Activated T-cell treated with anti-CD3 and anti-CD28 coated beads, Interleukin-2, amount 50 U/mL, for 48 hours (primary cell): ENCODE results near the gene C1QB.
"Not testable (repeated sequence)": the region's sequence is repeated elsewhere in the genome, so short reads cannot be mapped to it uniquely, and the experiment has no call there.

Experiments used
- DNase-seq, 2 experiments: peaks; one replicate each; pipeline ENCODE4 v3.0.0-alpha.2; 2020

Gene C1QB

GRCh38 chr1:22666412-22666811 is 13.4 kb downstream of the C1QB start:
- DNase-seq, result no peak

- not testable (repeated sequence) for DNase-seq
Observed at GRCh38 chr1:22668840-22669239, 15.8 kb downstream of the C1QB start.

GRCh38 chr1:22670352-22670975 is 17.4 kb downstream of the C1QB start:
- DNase-seq, result no peak

GRCh38 chr1:22671999-22672398 is 19.0 kb downstream of the C1QB start:
- DNase-seq, result no peak

DNA sequence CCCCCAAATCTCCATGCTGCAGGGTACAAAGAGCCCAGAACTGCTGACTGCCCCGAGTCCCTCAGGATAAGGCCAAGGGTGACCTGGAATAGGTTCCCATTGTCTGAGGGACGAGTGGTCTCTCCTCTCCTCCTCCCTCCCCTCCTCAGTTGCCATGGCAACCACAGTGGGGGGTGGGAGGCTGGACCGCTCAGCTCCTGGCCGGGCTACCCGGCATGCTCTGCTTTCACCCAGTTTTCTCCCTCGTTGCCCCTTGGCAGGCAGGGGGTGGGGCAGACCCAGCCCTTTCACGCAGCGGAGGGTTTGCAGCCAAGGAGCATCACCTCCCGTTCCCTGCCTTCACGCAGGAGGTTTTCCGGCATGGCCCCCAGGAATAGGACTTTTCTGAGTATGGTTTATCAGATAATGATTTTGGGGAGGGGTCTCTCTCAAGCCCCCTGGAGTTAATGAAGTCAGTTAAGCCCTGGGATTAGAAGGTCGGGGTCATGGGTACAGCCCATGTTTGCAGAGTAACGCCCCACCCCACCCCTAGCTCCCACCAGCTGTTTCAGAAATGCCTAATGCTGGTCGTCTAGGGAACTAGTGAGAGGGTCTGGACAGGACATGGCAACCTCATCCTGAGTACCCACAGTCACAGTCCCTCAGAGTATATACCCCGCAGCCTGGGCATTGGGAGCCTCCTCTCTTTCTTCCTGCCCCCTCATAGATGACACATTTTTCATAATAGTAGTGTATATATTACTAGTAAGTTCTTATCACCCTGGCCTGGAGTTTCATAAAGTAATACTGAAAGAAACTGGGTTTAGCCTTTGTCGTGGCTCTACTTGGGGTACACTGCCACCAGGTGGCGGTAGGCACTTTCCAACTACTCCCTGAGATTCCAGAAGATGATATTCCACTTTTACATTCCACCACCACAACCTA is 20.7 kb downstream of the C1QB start:
- peak; percentile 50 to 58 for DNase-seq

GRCh38 chr1:22674410-22674749 is 21.3 kb downstream of the C1QB start:
- DNase-seq, result no peak

- not testable (repeated sequence) for DNase-seq
Observed at GRCh38 chr1:22676151-22676550, 23.1 kb downstream of the C1QB start.

GRCh38 chr1:22676916-22677583 is 24.0 kb downstream of the C1QB start:
- no peak for DNase-seq

- DNase-seq, result no peak
Observed at GRCh38 chr1:22677931-22678896, 25.2 kb downstream of the C1QB start.

GRCh38 chr1:22680726-22681125 is 27.7 kb downstream of the C1QB start:
- no peak for DNase-seq

DNA sequence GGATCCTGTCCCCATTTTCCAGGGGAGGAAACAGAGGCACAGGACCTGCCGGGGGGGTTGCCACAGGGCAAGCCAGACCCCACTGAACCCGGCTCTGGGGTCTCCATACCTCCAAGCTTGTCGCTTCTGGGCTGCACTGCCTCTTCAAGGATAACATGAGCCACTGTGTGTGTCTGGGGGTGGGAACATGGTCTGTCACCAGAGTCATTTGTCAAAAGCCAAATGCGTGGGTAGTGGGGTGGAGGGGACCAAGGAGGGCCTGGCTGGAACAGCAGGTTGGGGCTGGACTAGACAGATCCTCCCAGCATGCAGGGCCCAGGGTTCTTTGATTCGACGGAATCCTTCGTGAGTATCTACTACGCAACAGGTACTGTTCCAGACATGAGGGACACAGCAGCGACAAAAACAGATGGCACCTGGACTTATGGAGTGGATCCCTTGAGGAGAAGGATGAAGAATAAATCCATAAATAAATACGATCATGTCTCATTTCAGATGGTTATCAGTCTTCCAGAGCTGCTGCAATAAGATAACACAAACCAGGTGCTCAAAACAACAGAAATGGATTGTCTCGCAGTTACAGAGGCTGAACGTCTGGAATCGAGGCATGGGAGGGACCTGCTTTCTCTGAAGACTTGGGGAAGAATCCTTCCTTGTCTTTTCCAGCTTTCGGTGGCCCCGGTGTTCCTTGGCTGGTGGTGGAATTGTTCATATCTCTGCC is 28.7 kb downstream of the C1QB start:
- no peak for DNase-seq

DNA sequence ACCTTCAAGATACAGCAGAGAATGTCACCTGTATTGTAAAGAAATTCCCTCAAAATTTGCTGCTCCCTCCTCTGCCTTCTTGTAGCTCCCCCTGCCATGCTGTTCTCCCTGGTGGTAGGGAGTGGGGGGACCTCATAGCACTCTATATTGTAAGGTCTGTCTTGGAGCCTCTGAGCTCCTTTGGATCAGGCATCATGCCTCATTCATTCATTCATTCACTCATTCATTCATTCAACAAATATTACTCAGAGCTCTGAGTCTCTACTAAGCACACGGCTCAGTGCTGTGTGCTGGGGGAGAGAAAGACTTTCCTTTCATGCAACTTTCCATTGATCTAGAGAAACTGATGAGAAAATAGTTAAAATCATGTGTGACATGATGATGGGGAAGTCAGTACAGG is 30.5 kb downstream of the C1QB start:
- no peak for DNase-seq

GRCh38 chr1:22685591-22686059 is 32.6 kb downstream of the C1QB start:
- DNase-seq, result no peak

GRCh38 chr1:22687191-22687590 is 34.2 kb downstream of the C1QB start:
- DNase-seq, result no peak

DNA sequence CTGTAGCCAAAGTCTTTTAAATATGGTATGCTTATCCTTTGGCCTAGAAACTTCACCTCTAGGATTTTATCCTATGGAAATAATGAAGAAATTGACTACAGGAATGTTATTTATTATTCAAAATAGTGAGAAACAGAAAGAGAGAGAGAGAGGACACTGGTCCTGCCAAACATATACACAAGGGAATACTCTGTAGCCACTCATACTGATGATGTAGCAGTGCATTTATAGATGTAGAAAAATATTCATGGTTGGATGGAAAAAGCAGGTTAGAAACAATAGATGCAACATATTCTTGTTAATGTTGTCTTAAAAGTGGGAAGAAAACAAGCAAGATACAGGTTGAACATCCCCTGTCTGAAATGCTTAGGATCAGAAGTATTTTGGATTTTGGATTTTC is 35.4 kb downstream of the C1QB start:
- DNase-seq, result no peak

GRCh38 chr1:22689505-22689904 is 36.5 kb downstream of the C1QB start:
- no peak for DNase-seq

- no peak for DNase-seq
Observed at GRCh38 chr1:22691031-22691753, 38.2 kb downstream of the C1QB start.

GRCh38 chr1:22694172-22694571 is 41.1 kb downstream of the C1QB start:
- no peak for DNase-seq

DNA sequence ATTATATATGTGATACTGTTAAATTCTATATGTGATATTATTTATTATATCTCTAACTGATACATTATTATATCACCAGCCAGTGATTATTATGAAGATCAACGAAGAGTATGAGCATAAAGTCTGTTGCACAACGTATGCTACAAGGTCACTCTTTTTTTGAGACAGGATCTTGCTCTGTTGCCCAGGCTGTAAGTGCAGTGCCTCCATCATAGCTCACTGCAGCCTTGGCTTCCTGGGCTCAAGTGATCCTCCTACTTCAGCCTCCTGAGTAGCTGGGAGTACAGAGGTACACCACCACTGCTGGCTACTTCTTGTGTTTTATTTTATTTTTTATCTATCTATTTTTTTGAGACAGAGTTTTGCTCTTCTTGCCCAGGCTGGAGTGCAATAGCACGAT is 43.6 kb downstream of the C1QB start:
- no peak for DNase-seq

DNA sequence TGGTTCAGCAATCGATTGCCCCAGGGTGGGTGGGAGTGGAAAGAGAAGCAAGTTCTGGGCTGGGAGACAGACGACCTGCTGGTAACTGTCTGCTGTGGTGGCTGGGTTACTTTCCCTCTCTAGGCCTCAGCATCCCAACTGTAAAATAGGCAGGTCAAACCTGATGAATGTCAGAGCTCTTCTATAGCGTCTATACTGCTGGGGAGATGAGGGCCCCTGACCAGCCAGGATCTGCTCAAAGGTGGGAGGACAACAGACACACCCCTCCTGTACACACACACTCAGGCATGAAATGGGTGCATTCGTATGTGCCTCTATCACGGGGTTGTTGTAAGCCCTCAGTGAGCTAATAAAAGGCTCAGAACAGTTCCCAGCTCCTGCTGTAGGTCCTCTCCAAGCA is 44.9 kb downstream of the C1QB start:
- DNase-seq, result no peak
